HepG2 (cell line): ENCODE measurements around the gene MT1A. TPM values are rescaled to one million over a fixed set of nuclear protein-coding genes. Genes with fewer than 3 reads are reported as not detected.

Experiments
- CSRNP1 ChIP-seq: sonication (generic); formaldehyde crosslinking; IDR thresholded peaks from 2 replicates; pipeline ENCODE4 v1.8.1; 2023; ENCODE audit warnings: mild to moderate bottlenecking, missing genetic modification reagents
- GATA4 ChIP-seq: sonication (generic); IDR thresholded peaks from 2 replicates; pipeline ENCODE4 v1.6.1; 2016; ENCODE audit warnings: antibody characterized with exemption, low read depth, borderline replicate concordance
- KDM6A ChIP-seq: IDR thresholded peaks from 2 replicates; pipeline ENCODE4 v1.6.1; 2016; ENCODE audit warnings: low read depth
- KMT2A ChIP-seq: sonication (generic); formaldehyde crosslinking; IDR thresholded peaks from 2 replicates; pipeline ENCODE4 v1.4.0; 2020; ENCODE audit warnings: missing genetic modification reagents
- KMT2B ChIP-seq: IDR thresholded peaks from 2 replicates; pipeline ENCODE4 v1.6.1; 2016; ENCODE audit warnings: missing genetic modification reagents, missing compliant biosample characterization
- MEF2D ChIP-seq: sonication (generic); formaldehyde crosslinking; IDR thresholded peaks from 2 replicates; pipeline ENCODE4 v1.5.1; 2020; ENCODE audit warnings: mild to moderate bottlenecking, missing genetic modification reagents
- SKI ChIP-seq: fragments of 450-650 bp; IDR thresholded peaks from one replicate; pipeline ENCODE4 v1.6.1; 2018; ENCODE audit warnings: mild to moderate bottlenecking; ENCODE audit not compliant: partially characterized antibody
- SMAD3 ChIP-seq: sonication (generic); formaldehyde crosslinking; IDR thresholded peaks from 2 replicates; pipeline ENCODE4 v1.4.0; 2020; ENCODE audit warnings: missing genetic modification reagents
- TEAD3 ChIP-seq: optimal IDR thresholded peaks from 2 replicates; pipeline ENCODE3; 2016; ENCODE audit warnings: borderline replicate concordance
- U2AF2 ChIP-seq: fragments of 200-400 bp; formaldehyde crosslinking; IDR thresholded peaks from 2 replicates; pipeline ENCODE4 v1.6.1; 2017; ENCODE audit warnings: low read depth, mild to moderate bottlenecking, low read length
- WIZ ChIP-seq: sonication (generic); formaldehyde crosslinking; IDR thresholded peaks from 2 replicates; pipeline ENCODE4 v1.5.1; 2020; ENCODE audit warnings: mild to moderate bottlenecking, missing genetic modification reagents
- ZFP36 ChIP-seq: fragments of 150-350 bp; IDR thresholded peaks from 2 replicates; pipeline ENCODE4 v1.6.1; 2018; ENCODE audit warnings: borderline replicate concordance, low read length, low read depth; ENCODE audit not compliant: partially characterized antibody
- ZFP36L1 ChIP-seq: sonication (generic); formaldehyde crosslinking; IDR thresholded peaks from 2 replicates; pipeline ENCODE4 v1.8.0; 2022; ENCODE audit warnings: mild to moderate bottlenecking, missing genetic modification reagents, moderate library complexity
- ZMAT3 ChIP-seq: sonication (generic); formaldehyde crosslinking; conservative IDR thresholded peaks from 2 replicates; pipeline ENCODE4 v1.7.0; 2021; ENCODE audit warnings: missing genetic modification reagents
- ZNF264 ChIP-seq: sonication (generic); formaldehyde crosslinking; IDR thresholded peaks from 2 replicates; pipeline ENCODE4 v1.4.0; 2020; ENCODE audit warnings: missing genetic modification reagents
- ZNF569 ChIP-seq: sonication (generic); formaldehyde crosslinking; IDR thresholded peaks from 2 replicates; pipeline ENCODE4 v1.5.0; 2020; ENCODE audit warnings: mild to moderate bottlenecking, missing genetic modification reagents, moderate library complexity, borderline replicate concordance
- ZNF720 ChIP-seq: sonication (generic); formaldehyde crosslinking; IDR thresholded peaks from 2 replicates; pipeline ENCODE4 v1.4.0; 2020; ENCODE audit warnings: missing genetic modification reagents
- ZNF841 ChIP-seq: sonication (generic); formaldehyde crosslinking; IDR thresholded peaks from 2 replicates; pipeline ENCODE4 v1.8.1; 2023; ENCODE audit warnings: missing genetic modification reagents, borderline replicate concordance
- polyA plus RNA-seq, 8 experiments: library from polyadenylated mRNA; depleted of rRNA in 3 of 8; stranded (reverse) in 7 of 8; unstranded in 1 of 8; fragments of >200 nt; fragmentation: Illumina TruSeq in 4 of 8; extraction: Trizol in 4 of 8; gene quantifications; 2 replicates each; pipeline versions ENCODE4 v1.2.1 to v1.2.3, GENCODE V29; 2011 to 2016; ENCODE audit warnings: low read depth in 4 of 8, missing spikeins in 1 of 8, mixed read lengths in 1 of 8; ENCODE audit not compliant: insufficient read depth in 1 of 8
- total RNA-seq, 5 experiments: library from RNA; depleted of rRNA; stranded (reverse); fragments of >200 nt; fragmentation: Illumina TruSeq; extraction: Trizol; gene quantifications; 2 replicates each; pipeline ENCODE4 v1.2.3, GENCODE V29; 2016; ENCODE audit warnings: low read depth in 1 of 5
- TF ChIP-seq, protein P1 (sequence below): sonication (generic); formaldehyde crosslinking; IDR thresholded peaks from 2 replicates; pipeline ENCODE4 v1.4.0; 2020; ENCODE audit warnings: missing genetic modification reagents
- TF ChIP-seq, protein P2 (sequence below): sonication (generic); formaldehyde crosslinking; IDR thresholded peaks from 2 replicates; pipeline ENCODE4 v1.4.0; 2020; ENCODE audit warnings: missing genetic modification reagents, mild to moderate bottlenecking, borderline replicate concordance
- TF ChIP-seq, protein P3 (sequence below): sonication (generic); formaldehyde crosslinking; IDR thresholded peaks from 2 replicates; pipeline ENCODE4 v1.9.0; 2021; ENCODE audit warnings: missing genetic modification reagents, borderline replicate concordance

MT1A gene
- total and polyA plus RNA-seq, 2 of the 13 experiments (the other 11 are each of a cell fraction or from before 2014, with no cell fraction given) = 8.3 to 10.4 TPM

- no peak for TF ChIP-seq ZNF720 (CRISPR knock-in tag)
- no peak for TF ChIP-seq KMT2B
- no peak for TF ChIP-seq U2AF2
- TF ChIP-seq, protein P1, sequence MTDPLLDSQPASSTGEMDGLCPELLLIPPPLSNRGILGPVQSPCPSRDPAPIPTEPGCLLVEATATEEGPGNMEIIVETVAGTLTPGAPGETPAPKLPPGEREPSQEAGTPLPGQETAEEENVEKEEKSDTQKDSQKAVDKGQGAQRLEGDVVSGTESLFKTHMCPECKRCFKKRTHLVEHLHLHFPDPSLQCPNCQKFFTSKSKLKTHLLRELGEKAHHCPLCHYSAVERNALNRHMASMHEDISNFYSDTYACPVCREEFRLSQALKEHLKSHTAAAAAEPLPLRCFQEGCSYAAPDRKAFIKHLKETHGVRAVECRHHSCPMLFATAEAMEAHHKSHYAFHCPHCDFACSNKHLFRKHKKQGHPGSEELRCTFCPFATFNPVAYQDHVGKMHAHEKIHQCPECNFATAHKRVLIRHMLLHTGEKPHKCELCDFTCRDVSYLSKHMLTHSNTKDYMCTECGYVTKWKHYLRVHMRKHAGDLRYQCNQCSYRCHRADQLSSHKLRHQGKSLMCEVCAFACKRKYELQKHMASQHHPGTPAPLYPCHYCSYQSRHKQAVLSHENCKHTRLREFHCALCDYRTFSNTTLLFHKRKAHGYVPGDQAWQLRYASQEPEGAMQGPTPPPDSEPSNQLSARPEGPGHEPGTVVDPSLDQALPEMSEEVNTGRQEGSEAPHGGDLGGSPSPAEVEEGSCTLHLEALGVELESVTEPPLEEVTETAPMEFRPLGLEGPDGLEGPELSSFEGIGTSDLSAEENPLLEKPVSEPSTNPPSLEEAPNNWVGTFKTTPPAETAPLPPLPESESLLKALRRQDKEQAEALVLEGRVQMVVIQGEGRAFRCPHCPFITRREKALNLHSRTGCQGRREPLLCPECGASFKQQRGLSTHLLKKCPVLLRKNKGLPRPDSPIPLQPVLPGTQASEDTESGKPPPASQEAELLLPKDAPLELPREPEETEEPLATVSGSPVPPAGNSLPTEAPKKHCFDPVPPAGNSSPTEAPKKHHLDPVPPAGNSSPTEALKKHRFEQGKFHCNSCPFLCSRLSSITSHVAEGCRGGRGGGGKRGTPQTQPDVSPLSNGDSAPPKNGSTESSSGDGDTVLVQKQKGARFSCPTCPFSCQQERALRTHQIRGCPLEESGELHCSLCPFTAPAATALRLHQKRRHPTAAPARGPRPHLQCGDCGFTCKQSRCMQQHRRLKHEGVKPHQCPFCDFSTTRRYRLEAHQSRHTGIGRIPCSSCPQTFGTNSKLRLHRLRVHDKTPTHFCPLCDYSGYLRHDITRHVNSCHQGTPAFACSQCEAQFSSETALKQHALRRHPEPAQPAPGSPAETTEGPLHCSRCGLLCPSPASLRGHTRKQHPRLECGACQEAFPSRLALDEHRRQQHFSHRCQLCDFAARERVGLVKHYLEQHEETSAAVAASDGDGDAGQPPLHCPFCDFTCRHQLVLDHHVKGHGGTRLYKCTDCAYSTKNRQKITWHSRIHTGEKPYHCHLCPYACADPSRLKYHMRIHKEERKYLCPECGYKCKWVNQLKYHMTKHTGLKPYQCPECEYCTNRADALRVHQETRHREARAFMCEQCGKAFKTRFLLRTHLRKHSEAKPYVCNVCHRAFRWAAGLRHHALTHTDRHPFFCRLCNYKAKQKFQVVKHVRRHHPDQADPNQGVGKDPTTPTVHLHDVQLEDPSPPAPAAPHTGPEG (CRISPR knock-in tag) = no peak
- no peak for TF ChIP-seq KDM6A (CRISPR knock-in tag)
- no peak for TF ChIP-seq SMAD3 (CRISPR knock-in tag)
- TF ChIP-seq, protein P2, sequence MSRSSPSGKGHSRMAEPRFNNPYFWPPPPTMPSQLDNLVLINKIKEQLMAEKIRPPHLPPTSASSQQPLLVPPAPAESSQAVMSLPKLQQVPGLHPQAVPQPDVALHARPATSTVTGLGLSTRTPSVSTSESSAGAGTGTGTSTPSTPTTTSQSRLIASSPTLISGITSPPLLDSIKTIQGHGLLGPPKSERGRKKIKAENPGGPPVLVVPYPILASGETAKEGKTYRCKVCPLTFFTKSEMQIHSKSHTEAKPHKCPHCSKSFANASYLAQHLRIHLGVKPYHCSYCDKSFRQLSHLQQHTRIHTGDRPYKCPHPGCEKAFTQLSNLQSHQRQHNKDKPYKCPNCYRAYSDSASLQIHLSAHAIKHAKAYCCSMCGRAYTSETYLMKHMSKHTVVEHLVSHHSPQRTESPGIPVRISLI (CRISPR knock-in tag) = no peak
- TF ChIP-seq ZNF841 = no peak
- TF ChIP-seq WIZ (CRISPR knock-in tag) = no peak
- TF ChIP-seq ZFP36 = no peak
- no peak for TF ChIP-seq ZMAT3 (CRISPR knock-in tag)
- TF ChIP-seq ZFP36L1 (CRISPR knock-in tag) = no peak
- TF ChIP-seq MEF2D = no peak
- no peak for TF ChIP-seq SKI
- no peak for TF ChIP-seq CSRNP1 (CRISPR knock-in tag)
- TF ChIP-seq, protein P3, sequence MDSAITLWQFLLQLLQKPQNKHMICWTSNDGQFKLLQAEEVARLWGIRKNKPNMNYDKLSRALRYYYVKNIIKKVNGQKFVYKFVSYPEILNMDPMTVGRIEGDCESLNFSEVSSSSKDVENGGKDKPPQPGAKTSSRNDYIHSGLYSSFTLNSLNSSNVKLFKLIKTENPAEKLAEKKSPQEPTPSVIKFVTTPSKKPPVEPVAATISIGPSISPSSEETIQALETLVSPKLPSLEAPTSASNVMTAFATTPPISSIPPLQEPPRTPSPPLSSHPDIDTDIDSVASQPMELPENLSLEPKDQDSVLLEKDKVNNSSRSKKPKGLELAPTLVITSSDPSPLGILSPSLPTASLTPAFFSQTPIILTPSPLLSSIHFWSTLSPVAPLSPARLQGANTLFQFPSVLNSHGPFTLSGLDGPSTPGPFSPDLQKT = no peak
- no peak for TF ChIP-seq ZNF264
- peak; percentile 9 for TF ChIP-seq TEAD3 (CRISPR knock-in tag)
- no peak for TF ChIP-seq ZNF569
- TF ChIP-seq GATA4 = no peak
- no peak for TF ChIP-seq KMT2A
Measured at GRCh38 chr16:56610017-56610608, 28.4 kb upstream of the MT1A start (continued).
